ENCODE data around the gene FHOD3.
"Not testable (repeated sequence)": the region's sequence is repeated elsewhere in the genome, so short reads cannot be mapped to it uniquely, and the experiment has no call there.

The FHOD3 gene

GRCh38 chr18:36814994-36815393 lies 517.5 kb downstream of the FHOD3 start:
- peak; percentile 11 to 48 for DNase-seq

DNA sequence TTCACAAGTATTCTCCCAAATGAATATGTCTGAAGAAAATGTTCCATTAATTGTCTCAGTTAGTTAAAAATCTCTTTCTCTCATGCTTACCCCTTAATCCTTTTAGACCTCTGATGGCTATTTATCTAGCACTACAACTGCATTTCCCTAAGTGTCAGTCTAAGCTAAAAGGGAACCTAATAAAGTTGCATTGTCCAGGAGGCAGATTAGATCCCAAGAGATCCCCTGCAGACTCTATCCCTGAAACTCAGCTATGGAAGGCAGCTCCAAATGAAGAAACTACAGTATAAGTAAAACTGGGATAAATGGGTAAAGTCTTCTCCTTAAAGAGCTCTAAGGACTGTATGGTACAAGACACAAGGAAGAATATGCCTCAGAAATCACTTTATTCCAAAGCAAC lies 518.6 kb downstream of the FHOD3 start:
- not testable (repeated sequence) for DNase-seq

DNA sequence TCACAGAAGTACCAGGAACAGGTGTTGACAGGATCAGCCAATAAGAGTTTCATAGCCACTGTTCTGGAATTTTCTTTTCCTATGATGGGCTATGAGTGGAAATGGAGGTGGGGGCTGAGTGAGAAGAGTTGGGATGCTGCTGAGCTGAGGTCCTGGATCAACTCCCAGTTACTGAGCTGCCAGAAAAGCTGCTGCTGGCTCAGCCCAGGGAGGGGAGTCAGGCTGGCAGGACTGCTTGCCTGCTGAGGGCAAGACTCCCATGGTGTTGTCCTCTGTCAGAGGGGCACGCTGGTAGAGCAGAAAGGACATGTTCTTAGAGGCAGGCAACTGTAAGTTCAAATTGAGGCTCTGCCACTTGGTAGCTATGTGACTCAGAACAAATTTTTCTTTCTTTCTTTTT lies 519.5 kb downstream of the FHOD3 start:
- no peak for DNase-seq

DNA sequence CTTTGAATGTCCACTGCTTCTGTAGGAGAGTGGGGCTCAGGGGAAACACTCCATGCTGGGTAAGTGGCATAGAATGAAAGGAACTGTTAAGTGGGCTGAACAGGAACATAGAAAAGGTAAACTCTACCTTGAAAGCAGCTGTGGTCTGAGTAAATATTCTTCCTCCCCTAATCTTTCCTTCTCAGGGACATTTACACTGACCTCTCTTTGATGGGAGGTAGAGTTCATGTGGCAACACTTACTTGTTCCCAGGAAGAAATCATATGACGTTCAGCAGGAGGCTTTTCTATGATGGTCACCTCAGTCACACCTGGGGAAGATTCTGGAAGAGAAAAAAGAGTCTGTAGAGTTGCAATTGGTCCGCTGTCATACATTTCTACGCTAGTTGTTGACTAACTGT lies 521.1 kb downstream of the FHOD3 start:
- no peak for DNase-seq

- DNase-seq, result no peak
Measured at GRCh38 chr18:36819621-36820020, 522.1 kb downstream of the FHOD3 start.

DNA sequence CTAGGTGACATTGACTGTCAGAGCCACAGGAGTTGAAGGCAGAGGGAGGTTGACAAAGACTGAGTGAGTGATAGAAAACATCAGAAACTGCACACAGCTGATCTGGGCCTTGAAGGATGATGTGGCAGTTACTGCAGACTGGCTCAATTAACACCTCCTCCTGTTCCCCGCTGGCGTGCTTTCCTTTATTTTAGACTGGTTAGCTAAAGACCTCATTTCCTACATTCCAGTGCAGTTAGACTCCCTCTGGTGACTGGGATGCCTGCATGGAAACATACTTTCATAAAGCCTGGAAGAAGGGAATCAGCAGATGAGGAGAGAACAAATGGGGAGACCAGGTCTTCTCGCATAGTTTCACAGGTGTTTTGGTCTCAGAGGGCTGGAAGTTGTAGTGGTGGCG lies 524.2 kb downstream of the FHOD3 start:
- DNase-seq, result no peak

DNA sequence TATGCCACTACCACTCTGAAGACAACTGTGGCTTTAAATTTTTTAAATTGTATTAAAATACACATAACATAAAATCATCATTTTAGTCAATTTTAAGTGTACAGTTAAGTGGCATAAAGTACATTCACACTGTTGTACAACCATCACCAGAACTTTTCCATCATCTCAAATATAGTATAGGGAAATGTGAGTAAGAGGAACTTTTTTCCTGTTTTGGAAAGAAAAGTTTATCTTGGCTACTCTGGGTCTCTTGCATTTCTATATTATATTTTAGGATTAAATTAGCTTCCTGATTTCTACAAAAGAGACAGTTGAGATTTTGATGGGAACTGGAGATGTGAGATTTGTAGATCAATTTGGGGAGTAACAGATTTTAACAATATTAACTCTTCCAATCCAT lies 528.0 kb downstream of the FHOD3 start:
- no peak for DNase-seq

DNA sequence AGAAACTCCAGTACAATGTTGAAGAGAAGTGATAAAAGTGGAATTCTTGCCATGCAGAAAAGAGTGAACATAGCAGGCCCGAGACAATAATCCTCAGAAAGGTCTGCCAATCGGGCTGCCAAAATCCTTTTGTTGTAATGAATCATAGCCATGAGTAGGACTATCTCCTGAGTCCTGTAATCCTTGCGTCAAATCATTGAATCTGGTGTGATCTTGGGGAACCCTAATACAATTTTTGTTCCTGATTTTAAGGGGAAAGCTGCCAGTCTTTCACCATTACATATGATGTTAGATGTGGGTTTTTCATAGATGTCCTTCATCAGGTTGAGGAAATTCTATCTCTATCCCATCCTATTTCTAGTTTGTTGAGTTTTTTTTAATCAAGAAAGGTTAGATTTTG lies 529.0 kb downstream of the FHOD3 start:
- DNase-seq, result no peak

- DNase-seq, result peak; percentile 43 to 58
Measured at GRCh38 chr18:36828157-36828629, 530.7 kb downstream of the FHOD3 start.

GRCh38 chr18:36828630-36829361 lies 531.3 kb downstream of the FHOD3 start, which contains the start of the genes KIAA1328 and TPGS2:
Gene KIAA1328, plus strand, starts transcription at chr18:36829127. Its CDS starts 12 bp downstream, at chr18:36829139.
Gene TPGS2, minus strand, starts transcription at chr18:36829002. Its CDS starts 235 bp downstream, at chr18:36828767.
- peak; percentile 77 to 93 for DNase-seq

Measured in NCI-H526 (cell line).